Cardiac septum (tissue), 1 donor: ENCODE measurements around the gene ZNF827. TPM values are rescaled to one million over a fixed set of nuclear protein-coding genes. Genes with fewer than 3 reads are reported as not detected.

ENCODE experiments used
- DNase-seq: peaks from one replicate; pipeline ENCODE4 v3.0.0-alpha.2; 2020; ENCODE audit warnings: low spot score
- intact Hi-C: fragments of 100-400 bp; cut with DNase I; formaldehyde crosslinking; loops from one replicate; pipeline ENCODE4 v1.14.0; 2022
- long read RNA-seq: library from polyadenylated mRNA; unstranded; transcript quantifications from one replicate; pipeline ENCODE4 v2.0.0, GENCODE V29; 2021
- total RNA-seq: library from RNA; stranded (reverse); fragmentation: NEBNext Ultra II Directional; extraction: Animal tissue kit (Norgen Biotek cat#: 25700); gene quantifications from one replicate; pipeline ENCODE4 v1.2.1, GENCODE V29; 2021
- donor health status: DM: no; HTN: no; CAD: no.

Gene ZNF827
- 28.3 TPM for total RNA-seq
- long read RNA-seq, partial matches to known transcripts, result 4 of 13 reads
- long read RNA-seq, other reads (novel, unspliced or antisense), result 9 of 13 reads

GRCh38 chr4:145938618-145939440, at the start of gene ZNF827:
Gene ZNF827, minus strand, starts transcription at chr4:145938823. Its CDS starts 416 bp downstream, at chr4:145938407.
- intact Hi-C loops, result loop anchor here (2.0 to 10.0 kb wide), 3 partner anchors 52 to 764 kb away; partner anchors contain the start of gene MMAA
- DNase-seq, result peak; percentile 78

GRCh38 chr4:145984563-145984962, 45.9 kb upstream of the ZNF827 start:
- no peak for DNase-seq
- intact Hi-C loops, result no loop called here

GRCh38 chr4:145982791-145983190, 44.2 kb upstream of the ZNF827 start:
- DNase-seq, result no peak
- intact Hi-C loops, result no loop called here

- intact Hi-C loops, result no loop called here
Measured at GRCh38 chr4:145979160-145979559, 40.5 kb upstream of the ZNF827 start.

GRCh38 chr4:145976680-145977079, 38.1 kb upstream of the ZNF827 start:
- intact Hi-C loops, result no loop called here
- no peak for DNase-seq

More at GRCh38 chr4:145979160-145979559, 40.5 kb upstream of the ZNF827 start:
- no peak for DNase-seq

- intact Hi-C loops, result no loop called here
- DNase-seq, result no peak
Measured at GRCh38 chr4:145960012-145960411, 21.4 kb upstream of the ZNF827 start.

- no peak for DNase-seq
- intact Hi-C loops, result no loop called here
Measured at GRCh38 chr4:145957302-145957701, 18.7 kb upstream of the ZNF827 start.

GRCh38 chr4:145956288-145956890, 17.8 kb upstream of the ZNF827 start:
- no peak for DNase-seq

GRCh38 chr4:145954924-145955339, 16.3 kb upstream of the ZNF827 start:
- intact Hi-C loops, result no loop called here
- DNase-seq, result no peak

More at GRCh38 chr4:145956288-145956890, 17.8 kb upstream of the ZNF827 start:
- intact Hi-C loops, result no loop called here

GRCh38 chr4:145951931-145952330, 13.3 kb upstream of the ZNF827 start:
- intact Hi-C loops, result no loop called here
- no peak for DNase-seq

- DNase-seq, result no peak
- intact Hi-C loops, result no loop called here
Measured at GRCh38 chr4:145945431-145946155, 7.0 kb upstream of the ZNF827 start.

GRCh38 chr4:145944886-145945285, 6.3 kb upstream of the ZNF827 start:
- no peak for DNase-seq
- intact Hi-C loops, result no loop called here

- intact Hi-C loops, result loop anchor here (2.0 to 10.0 kb wide), 3 partner anchors 53 to 765 kb away; partner anchors contain the start of gene MMAA
- DNase-seq, result no peak
Measured at GRCh38 chr4:145939856-145940255, 1.2 kb upstream of the ZNF827 start.

- intact Hi-C loops, result loop anchor here (2.0 to 10.0 kb wide), 3 partner anchors 52 to 765 kb away; partner anchors contain the start of gene MMAA
- no peak for DNase-seq
Measured at GRCh38 chr4:145939441-145939750, 773 bp upstream of the ZNF827 start.

- no peak for DNase-seq
- intact Hi-C loops, result loop anchor here (2.0 to 10.0 kb wide), 4 partner anchors 51 to 763 kb away; partner anchors contain the start of gene MMAA
Measured at GRCh38 chr4:145937971-145938611, 532 bp downstream of the ZNF827 start.

GRCh38 chr4:145936997-145937901, 1.4 kb downstream of the ZNF827 start:
- DNase-seq, result peak; percentile 82
- intact Hi-C loops, result loop anchor here (2.0 to 10.0 kb wide), 3 partner anchors 50 to 762 kb away; no protein-coding TSS in a partner anchor

- intact Hi-C loops, result loop anchor here (2.0 to 10.0 kb wide), 3 partner anchors 49 to 762 kb away; no protein-coding TSS in a partner anchor
- peak; percentile 82 for DNase-seq
Measured at GRCh38 chr4:145936142-145936996, 2.3 kb downstream of the ZNF827 start.
